GM15510 (cell line): ENCODE data around the gene DCTN5.

Experiments used
- POLR2A ChIP-seq: IDR thresholded peaks from 3 replicates; pipeline ENCODE4 v1.6.1; 2011; ENCODE audit warnings: borderline replicate concordance; ENCODE audit not compliant: insufficient read length; ENCODE audit errors: extremely low read depth

Gene DCTN5

GRCh38 chr16:23640615-23640930 is 693 bp upstream of the DCTN5 start:
- TF ChIP-seq POLR2A, result no peak

GRCh38 chr16:23642246-23642774 is 1.0 kb downstream of the DCTN5 start:
- no peak for TF ChIP-seq POLR2A

- no peak for TF ChIP-seq POLR2A
Observed at GRCh38 chr16:23650674-23651416, 9.6 kb downstream of the DCTN5 start.

DNA sequence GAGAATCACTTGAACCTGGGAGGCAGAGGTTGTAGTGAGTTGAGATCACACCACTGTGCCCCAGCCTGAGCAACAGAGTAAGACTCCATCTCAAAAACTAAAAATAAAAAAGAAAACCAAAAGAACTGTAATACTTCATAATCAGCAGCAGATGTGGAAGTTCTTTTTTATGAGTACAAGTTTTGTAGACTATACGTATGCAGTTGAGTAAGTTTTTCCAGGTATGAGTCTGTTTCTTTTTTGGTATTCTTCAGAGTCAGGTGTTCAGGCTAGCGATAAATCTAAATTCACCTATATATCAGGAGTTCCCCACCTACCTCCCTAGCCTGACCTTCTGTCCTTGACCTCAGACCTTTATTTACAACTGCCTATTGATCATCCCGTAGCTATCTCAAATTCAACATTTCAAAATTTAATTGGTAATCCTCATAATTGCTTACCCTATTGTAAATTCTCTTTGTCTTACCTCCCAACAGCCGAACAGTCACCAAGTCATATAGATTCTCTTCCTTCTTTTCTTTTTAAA is 10.7 kb downstream of the DCTN5 start:
- TF ChIP-seq POLR2A, result no peak

GRCh38 chr16:23663918-23664317 is 22.7 kb downstream of the DCTN5 start:
- no peak for TF ChIP-seq POLR2A

DNA sequence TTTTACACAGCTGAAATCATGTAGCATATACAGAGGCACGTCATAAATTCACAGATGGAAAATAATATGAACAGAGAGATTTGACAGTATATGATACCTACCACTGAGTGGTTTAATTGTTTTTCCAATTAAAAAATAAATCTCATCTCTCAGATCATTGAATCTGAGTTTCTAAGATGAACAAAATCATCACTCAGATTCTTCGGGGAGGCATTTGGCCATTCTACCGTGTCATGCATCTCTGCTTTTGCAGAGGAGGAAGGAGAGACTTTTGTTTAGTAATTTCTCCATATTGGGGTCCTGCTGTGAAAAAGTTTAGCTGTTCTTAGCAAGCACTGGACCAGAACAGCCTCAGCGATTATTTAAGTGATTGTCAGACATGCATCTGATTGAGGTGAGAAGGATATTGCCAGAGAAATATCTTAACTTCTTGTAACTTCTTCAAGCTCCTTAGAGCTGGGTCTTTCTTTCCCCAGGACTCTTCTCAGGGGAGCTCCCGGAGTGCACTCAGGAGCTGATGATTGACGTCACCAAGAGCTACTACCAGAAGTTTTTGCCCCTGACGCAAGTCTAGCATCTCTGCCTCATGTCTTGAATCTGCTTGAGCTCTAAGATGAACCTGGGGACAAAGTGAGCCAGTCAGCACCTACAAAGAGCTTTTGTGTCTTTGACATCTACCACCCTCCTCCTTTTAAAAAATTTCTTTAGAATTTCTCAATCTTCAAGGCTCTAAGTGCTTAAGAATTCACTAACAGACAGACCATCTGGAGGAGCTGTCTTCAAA is 25.5 kb downstream of the DCTN5 start:
- TF ChIP-seq POLR2A, result no peak

- TF ChIP-seq POLR2A, result no peak
Observed at GRCh38 chr16:23667355-23667659, 26.0 kb downstream of the DCTN5 start.

- no peak for TF ChIP-seq POLR2A
Observed at GRCh38 chr16:23668225-23668624, 27.0 kb downstream of the DCTN5 start.

GRCh38 chr16:23668873-23669272 is 27.6 kb downstream of the DCTN5 start:
- TF ChIP-seq POLR2A, result no peak

DNA sequence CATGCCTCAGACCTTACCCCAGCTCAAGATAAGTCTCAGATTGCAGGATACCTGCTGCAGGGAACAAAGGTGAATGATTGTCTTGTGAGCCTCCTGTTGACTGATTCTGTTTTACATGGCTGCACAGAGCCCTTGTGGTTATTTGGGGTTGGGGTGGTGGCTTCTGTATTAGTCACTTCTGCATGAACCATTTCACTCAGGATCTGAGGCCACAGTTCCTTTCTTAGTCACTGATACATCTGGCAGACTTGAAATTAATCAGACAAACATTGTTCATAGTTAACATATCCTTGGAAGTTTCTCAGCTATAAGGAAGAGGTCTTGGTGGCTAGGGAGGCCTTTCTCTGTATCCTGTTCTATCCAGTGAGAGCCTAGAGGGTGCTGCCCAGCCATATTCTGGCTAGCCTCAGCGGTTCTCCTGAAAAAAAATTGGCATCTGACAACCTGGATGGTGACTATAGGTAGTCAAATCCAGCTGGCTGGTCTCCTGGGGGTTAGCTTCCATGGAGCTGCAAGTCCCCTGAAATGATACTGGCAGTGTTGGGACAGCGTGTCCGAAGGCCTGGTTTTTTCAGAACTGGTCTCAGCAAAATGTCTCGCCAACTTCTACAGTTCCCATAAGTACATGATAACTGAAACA is 29.0 kb downstream of the DCTN5 start:
- TF ChIP-seq POLR2A, result no peak

DNA sequence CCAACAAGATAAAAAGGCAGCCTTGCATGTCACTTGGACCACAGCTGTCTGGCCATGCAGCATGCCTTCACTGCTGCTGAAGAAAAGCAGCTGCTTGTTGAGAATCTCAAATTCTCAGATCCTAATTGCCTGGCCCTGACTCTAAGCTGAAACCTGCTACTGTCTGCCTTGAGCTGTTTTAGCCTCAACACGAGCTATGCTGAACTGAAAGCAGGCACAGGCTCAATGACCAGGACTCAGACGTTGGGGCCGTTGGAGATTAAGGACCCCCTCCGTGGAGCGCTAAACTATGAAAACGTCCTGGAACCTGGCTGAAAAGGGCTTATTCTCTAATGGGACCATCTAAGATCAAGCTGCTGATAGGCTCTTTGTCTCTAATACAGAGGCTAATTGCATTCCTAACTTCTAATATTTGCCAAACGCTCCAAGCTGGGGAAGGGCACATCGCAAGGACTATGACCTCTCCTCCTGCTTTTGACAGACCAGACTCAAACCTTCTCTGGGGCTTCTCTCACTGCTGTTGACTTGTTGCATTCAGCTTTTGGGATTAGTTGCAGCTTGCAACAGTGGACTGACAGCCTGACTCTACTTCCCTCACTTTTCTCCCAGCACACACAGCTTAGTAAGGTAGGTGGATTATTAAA is 32.8 kb downstream of the DCTN5 start:
- no peak for TF ChIP-seq POLR2A

DNA sequence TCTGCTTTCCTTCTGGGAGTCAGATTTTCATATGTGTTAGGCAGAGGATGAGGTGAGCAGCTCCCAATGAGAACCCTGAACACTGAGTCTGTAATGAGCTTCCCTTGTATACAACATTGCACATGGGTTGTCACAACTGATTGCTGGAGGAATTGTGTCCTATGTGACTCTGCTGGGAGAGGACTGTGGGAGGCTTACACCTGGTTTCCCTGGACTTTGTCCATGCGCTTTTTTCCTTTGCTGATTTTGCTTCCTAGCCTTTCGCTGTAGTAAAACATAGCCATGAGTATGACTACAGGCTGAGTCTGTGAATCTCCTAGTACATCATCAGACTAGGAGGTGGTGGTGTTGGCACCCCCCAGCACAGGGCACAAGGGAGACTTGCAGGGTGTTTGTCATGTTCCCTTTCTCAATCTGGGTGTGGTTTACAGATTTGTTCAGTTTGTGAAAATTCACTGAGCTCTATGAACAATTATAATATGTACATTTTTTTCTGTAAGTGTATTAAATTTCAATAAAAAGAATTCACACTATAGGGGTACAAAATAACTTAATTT is 35.7 kb downstream of the DCTN5 start:
- TF ChIP-seq POLR2A, result no peak

DNA sequence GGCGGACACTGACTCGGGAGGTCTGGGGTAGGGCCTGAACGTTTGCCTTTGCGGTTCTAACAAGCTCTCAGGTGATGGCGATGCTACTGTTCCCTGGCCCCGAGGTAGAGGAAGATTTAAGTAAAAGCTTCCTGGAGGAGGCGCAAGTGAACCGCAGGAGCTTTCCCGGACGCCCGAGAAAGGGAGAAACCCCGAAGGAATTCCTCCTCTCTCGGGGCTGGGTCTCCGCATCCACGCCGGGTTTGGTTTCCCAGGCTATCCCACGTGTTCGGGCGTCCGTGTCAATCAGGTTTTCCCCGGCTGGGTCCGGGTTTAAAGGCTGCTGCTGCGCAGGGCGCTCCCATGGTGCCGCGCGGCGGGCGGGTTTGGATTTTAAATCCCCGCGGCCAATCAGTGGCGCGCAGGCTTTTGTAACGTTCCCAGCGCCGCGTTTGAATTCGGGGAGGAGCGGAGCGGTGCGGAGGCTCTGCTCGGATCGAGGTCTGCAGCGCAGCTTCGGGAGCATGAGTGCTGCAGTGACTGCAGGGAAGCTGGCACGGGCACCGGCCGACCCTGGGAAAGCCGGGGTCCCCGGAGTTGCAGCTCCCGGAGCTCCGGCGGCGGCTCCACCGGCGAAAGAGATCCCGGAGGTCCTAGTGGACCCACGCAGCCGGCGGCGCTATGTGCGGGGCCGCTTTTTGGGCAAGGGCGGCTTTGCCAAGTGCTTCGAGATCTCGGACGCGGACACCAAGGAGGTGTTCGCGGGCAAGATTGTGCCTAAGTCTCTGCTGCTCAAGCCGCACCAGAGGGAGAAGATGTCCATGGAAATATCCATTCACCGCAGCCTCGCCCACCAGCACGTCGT is 37.4 kb downstream of the DCTN5 start, which contains the start of gene PLK1:
PLK1 (plus strand) TSS at position 460 of the 844 bp plus-strand sequence; CDS start at position 504, 44 bp downstream.
- peak; percentile 80 for TF ChIP-seq POLR2A
